Choroid plexus epithelial cell (primary cell): ENCODE measurements around the gene OR5K2.
A peak's percentile ranks its signal among the peaks of the same experiment; 100 is the strongest.

ENCODE experiments used
- DNase-seq: peaks from one replicate; pipeline ENCODE4 v3.0.0-alpha.2; 2010; ENCODE audit warnings: low read depth
- H3K4me3 ChIP-seq: 2 replicates; pipeline ENCODE4 v1.5.1; 2011; ENCODE audit warnings: low read depth, mild to moderate bottlenecking, control low read depth, low read length, moderate library complexity
- TF ChIP-seq, protein P1 (sequence below): conservative IDR thresholded peaks from 2 replicates; pipeline ENCODE4 v1.5.1; 2011; ENCODE audit warnings: low read depth, mild to moderate bottlenecking, control low read depth, inconsistent platforms, low read length, moderate library complexity

The OR5K2 gene

DNA sequence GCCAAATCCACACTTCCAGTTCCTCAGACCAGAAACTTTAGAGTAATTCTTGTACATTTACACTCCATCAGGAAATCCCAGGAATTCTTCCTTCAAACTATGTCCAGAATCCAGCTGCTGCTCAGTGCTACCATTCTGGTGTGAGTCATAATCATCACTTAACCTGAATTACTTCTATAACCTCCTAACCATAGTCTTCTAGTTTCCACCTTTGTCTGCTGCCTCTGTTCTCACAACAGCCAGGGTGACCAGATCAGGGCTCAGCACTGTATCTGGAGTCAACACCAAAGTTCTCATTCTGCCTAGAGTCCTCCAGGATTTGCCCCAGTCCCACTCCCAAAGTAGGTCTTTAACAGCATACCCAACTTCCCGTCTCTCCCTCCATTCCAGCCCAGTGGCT is 21.9 kb downstream of the OR5K2 start:
- no peak overlapping the region for H3K4me3 ChIP-seq
- TF ChIP-seq, protein P1, sequence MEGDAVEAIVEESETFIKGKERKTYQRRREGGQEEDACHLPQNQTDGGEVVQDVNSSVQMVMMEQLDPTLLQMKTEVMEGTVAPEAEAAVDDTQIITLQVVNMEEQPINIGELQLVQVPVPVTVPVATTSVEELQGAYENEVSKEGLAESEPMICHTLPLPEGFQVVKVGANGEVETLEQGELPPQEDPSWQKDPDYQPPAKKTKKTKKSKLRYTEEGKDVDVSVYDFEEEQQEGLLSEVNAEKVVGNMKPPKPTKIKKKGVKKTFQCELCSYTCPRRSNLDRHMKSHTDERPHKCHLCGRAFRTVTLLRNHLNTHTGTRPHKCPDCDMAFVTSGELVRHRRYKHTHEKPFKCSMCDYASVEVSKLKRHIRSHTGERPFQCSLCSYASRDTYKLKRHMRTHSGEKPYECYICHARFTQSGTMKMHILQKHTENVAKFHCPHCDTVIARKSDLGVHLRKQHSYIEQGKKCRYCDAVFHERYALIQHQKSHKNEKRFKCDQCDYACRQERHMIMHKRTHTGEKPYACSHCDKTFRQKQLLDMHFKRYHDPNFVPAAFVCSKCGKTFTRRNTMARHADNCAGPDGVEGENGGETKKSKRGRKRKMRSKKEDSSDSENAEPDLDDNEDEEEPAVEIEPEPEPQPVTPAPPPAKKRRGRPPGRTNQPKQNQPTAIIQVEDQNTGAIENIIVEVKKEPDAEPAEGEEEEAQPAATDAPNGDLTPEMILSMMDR, result no peak
- peak; percentile 8 for DNase-seq

DNA sequence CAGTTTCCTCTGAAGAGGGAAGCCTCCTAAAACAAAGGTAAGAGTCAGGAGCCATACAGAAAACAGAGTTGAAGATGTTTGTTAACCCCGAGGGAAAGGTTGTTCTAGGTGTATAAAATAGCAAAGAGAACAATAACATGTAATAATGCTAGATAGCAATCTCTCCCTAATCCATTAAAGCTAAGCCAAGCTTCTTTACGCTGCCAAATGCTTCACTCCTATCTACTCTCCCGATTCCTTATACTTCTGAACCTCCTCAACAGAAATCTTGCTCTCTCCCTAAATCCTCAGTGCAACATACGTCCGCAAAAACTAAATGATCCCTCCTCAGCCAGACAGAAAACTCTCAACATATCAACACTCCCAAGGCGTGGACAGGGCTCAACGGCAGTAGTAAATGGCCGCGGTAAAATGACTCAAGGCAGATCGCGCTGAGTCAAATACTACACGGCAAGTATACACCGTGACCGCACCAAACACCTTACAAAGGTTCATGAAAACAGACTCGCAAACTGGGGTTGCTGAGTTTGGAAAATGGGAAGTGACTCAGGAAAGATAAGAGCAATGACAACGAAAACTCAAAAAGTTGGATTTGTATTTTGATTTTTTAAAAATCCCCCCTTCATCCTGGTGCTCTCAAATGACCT is 24.5 kb downstream of the OR5K2 start:
- peak overlapping the region; percentile 85 for H3K4me3 ChIP-seq
- peak; percentile 68 for DNase-seq
- TF ChIP-seq, protein P1, result no peak

DNA sequence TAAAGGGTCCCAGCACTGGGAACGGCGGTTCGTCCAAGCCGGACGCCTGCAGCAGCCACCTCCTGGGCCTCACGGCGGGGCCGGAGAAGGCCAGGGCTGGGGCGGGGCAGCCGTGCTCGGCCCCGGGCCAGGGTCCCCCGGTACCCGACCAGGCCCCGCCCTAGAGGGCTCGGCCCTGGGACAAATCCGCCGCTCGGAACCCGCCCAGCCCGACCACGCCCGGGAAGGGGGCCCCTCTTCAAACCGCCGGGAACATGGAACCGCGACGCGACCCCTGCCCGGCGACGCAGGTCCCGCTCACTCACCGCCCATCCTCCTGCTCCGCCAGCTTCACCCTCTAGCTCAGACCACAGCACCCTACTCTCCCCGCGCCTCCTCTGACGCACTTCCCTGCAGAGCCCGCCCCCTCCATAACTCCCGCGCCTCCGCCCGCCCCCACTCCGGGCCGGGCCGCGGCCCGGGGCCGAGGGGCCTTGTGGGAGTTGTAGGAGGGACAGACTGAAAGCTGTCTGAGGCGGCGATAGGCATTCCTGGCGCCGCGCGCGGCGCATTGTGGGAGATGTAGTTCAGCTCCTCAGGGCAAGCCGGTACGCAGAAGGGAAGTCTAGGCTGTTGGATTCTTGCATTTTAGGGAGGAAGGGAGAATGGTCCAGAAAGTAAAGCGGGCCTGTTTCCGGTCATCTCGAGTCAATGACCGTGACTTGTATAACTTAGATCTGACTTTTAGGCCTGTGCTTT is 25.2 kb downstream of the OR5K2 start, which contains the start of gene CLDND1:
TSS of gene CLDND1 (minus strand) at position 359 of the 738 bp plus-strand sequence. CDS start 1,478 bp downstream, outside the sequence.
- peak; percentile 98 for DNase-seq
- peak within 1 kb of the TSS; percentile 85 for H3K4me3 ChIP-seq
- TF ChIP-seq, protein P1, result no peak

DNA sequence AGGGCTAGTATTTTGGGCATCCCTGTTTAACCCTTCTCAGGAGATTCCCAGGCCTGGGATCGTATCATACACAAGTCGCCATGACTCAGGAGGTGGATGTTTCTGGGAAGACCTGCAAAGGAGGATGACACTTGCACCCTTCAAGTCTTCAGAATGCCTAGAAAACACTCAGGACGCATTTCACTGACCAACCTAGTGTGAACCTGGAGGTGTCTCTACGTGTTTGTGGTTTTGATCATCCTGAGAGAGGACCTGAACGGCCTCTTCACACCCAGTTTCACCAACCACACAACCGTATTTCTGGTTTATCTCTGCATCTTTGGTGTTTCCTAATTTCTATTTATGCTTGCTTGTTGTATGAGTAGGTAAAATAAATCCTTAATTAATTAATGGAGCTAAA is 28.0 kb downstream of the OR5K2 start:
- no peak overlapping the region for H3K4me3 ChIP-seq
- DNase-seq, result no peak
- TF ChIP-seq, protein P1, result no peak

DNA sequence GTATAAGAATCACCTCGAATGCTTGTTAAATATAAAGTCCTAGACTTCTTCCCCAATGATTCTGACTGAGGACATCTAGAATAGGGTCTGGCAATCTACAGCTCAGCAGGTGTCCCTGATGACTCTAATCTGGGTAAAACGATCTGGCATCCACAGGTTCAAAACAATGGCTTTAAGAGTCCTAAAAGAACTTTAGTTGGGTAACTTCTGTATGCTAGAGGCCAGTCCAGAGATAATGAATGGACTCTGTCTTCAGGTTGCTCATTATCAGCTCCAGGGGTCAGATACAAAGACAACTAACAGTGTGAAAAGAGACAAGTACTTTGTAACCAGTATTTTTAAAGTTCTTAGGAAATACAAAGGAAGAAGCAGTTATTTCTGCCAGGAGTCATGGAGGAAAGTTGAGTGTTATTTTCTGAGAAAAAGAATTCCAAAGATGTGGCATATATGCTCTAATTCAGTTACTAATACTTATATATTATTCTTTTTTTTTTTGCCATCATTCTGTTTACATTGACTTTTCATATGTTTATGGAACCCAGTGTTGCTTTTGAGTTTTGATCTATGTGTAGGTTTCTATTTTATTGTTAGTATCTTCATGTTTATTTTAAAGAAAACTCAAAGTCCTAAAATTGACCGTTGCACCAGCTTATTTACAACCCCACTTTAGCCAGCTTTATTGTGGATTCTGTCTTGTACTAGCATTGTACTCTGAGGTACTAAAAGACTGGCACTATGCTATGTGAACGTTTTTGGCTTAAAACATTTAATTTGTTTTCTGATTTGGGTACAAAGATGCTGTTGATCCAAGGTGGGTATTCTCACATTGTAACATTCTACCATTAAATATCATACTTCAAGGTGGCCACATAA is 31.2 kb downstream of the OR5K2 start:
- H3K4me3 ChIP-seq, result no peak overlapping the region
- TF ChIP-seq, protein P1, result no peak
- DNase-seq, result no peak

- DNase-seq, result no peak
- TF ChIP-seq, protein P1, result no peak
- H3K4me3 ChIP-seq, result no peak overlapping the region
These were observed 32.5 kb downstream of the OR5K2 start for GRCh38 chr3:98529856-98530459.
